Myocyte (in vitro differentiated cells): ENCODE measurements around the gene RIBC1. TPM values are rescaled to one million over a fixed set of nuclear protein-coding genes. Genes with fewer than 3 reads are reported as not detected.
"Not testable (repeated sequence)": the region's sequence is repeated elsewhere in the genome, so short reads cannot be mapped to it uniquely, and the experiment has no call there.

Experiments used
- DNase-seq: peaks from one replicate; pipeline ENCODE4 v3.0.0-alpha.2; 2012; ENCODE audit warnings: low read depth
- total RNA-seq: library from RNA; depleted of rRNA; stranded (reverse); fragments of >200 nt; gene quantifications from 2 replicates; pipeline ENCODE4 v1.2.3, GENCODE V29; 2014

The RIBC1 gene
- total RNA-seq, 1 donor from 2014 or later: 1.1 TPM

- DNase-seq: peak; percentile 53
Observed at GRCh38 chrX:53435997-53436396, 13.3 kb downstream of the RIBC1 start.

- DNase-seq: no peak
Observed at GRCh38 chrX:53437206-53437605, 14.5 kb downstream of the RIBC1 start.

GRCh38 chrX:53438174-53438831, 15.6 kb downstream of the RIBC1 start:
- DNase-seq: no peak

GRCh38 chrX:53438832-53439230, 16.2 kb downstream of the RIBC1 start:
- no peak for DNase-seq

GRCh38 chrX:53440101-53440500, 17.4 kb downstream of the RIBC1 start:
- peak; percentile 7 for DNase-seq

- peak; percentile 84 for DNase-seq
Observed at GRCh38 chrX:53440621-53441517, 18.2 kb downstream of the RIBC1 start.

- peak; percentile 68 for DNase-seq
Observed at GRCh38 chrX:53441531-53442321, 19.1 kb downstream of the RIBC1 start.

GRCh38 chrX:53442322-53442631, 19.6 kb downstream of the RIBC1 start:
- no peak for DNase-seq

GRCh38 chrX:53445977-53446376, 23.3 kb downstream of the RIBC1 start:
- peak; percentile 33 for DNase-seq

- no peak for DNase-seq
Observed at GRCh38 chrX:53447441-53447840, 24.8 kb downstream of the RIBC1 start.

- no peak for DNase-seq
Observed at GRCh38 chrX:53449632-53450031, 27.0 kb downstream of the RIBC1 start.

GRCh38 chrX:53452812-53453211, 30.1 kb downstream of the RIBC1 start:
- DNase-seq: no peak

- DNase-seq: no peak
Observed at GRCh38 chrX:53456254-53456653, 33.6 kb downstream of the RIBC1 start.

GRCh38 chrX:53458082-53458481, 35.4 kb downstream of the RIBC1 start:
- peak; percentile 27 for DNase-seq

GRCh38 chrX:53468659-53469058, 46.0 kb downstream of the RIBC1 start:
- DNase-seq: not testable (repeated sequence)

- DNase-seq: no peak
Observed at GRCh38 chrX:53471346-53471745, 48.7 kb downstream of the RIBC1 start.

- DNase-seq: no peak
Observed at GRCh38 chrX:53474707-53475106, 52.0 kb downstream of the RIBC1 start.

GRCh38 chrX:53476371-53476770, 53.7 kb downstream of the RIBC1 start:
- DNase-seq: no peak

GRCh38 chrX:53479301-53479700, 56.6 kb downstream of the RIBC1 start:
- DNase-seq: no peak
